Fibroblast of skin of right quadriceps (primary cell): Measurements from ENCODE around the gene ARMCX4.
"Not testable (repeated sequence)": the region's sequence is repeated elsewhere in the genome, so short reads cannot be mapped to it uniquely, and the experiment has no call there.

ENCODE experiments used
- DNase-seq: peaks from one replicate; pipeline ENCODE4 v3.0.0-alpha.2; 2013

ARMCX4 gene

GRCh38 chrX:101485212-101485949 lies at the start of gene ARMCX4:
TSS of gene ARMCX4 (plus strand) at chrX:101485456. CDS start at chrX:101488590, 3,134 bp downstream.
- DNase-seq = peak; percentile 58

DNA sequence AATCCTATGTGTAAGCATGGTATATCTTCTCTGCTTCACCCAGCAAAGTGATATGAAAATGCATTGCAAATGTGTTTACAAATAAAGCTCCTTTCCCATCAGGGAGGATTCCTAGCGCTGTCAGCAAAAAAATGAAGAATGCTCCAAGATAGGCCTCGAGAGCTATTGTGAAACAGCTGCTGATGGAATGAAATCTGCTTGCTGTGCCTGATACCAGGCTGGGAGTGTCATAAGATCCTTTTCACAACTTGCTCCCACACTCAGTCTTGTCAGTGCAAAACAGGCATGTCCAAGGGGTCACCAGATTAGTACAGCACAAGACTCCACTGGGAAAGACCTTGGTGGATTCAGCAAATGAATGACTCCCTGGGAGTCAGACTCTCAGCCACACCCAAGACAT lies 43.2 kb upstream of the ARMCX4 start:
- DNase-seq = no peak

DNA sequence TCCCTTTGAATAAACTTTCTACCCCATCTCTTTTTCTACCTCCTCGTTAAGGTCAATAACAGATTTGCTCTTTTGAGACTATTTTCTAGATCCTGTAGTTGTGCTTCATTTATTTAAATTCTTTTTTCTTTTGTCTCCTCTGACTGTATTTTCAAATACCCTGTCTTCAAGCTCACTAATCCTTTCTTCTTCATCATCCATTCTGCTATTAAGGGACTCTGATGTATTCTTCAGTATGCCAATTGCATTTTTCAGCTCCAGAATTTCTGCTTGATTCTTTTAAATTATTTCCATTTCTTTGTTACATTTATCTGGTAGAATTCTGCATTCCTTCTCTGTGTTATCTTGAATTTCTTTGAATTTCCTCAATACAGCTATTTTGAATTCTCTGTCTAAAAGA lies 36.0 kb upstream of the ARMCX4 start:
- DNase-seq = no peak

GRCh38 chrX:101450085-101450484 lies 35.2 kb upstream of the ARMCX4 start:
- DNase-seq = no peak

DNA sequence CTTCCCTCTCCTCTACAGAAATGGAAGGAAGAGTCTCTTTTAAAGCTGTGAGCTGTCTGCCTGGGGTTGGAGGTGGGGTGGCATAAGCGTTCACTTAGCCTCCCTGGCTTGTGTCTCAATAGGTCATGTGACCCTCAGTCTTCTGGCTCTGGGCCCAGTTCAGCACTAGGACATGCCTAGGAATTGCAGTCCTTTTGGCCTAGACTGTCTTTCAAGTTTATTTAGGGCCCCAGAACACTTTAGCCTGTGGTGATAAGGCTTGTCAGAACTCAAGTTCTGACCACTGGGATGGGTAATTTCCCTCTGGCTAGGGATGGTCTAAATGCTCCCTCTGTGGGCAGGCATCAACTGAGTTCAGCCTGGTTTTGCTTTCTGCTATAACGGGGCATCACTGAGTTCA lies 34.3 kb upstream of the ARMCX4 start:
- DNase-seq = no peak

DNA sequence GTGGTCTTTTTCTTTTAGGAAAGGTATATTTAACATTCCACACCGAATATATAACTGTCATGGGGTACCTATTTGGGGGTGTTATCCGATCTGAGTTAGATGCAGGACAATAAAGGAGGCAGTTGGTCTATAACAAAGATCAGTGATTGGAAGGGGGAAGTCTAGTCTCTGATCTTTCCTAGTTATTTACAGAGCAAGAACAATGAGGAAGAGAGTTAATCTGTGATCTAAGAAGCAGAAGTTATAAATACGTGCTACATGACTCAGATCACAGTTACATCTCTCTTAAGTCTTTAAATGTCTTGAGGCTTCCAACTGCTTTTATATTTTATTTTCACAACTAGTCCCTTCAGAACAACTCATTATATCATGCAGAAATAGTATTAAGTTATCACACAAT lies 33.2 kb upstream of the ARMCX4 start:
- no peak for DNase-seq

- no peak for DNase-seq
Measured at GRCh38 chrX:101460669-101461068, 24.6 kb upstream of the ARMCX4 start.

DNA sequence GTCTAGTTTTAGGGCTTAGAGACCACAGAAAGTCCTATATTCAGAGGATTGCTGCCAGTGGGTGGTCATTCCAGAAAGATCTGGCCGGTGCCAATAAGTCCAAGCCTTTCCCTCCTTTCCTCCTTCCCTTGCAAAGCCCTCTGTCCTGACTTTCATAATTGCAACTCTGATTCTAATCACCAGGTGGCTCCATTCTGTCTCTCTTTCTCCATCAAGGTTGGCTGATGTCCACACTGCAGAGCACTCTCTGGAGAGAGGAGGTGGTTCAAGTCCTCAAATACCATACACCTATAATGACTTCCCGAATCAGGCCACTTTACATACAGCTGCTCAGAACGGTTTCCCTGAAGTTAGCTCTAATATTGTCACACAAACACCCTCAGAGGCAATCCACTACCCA lies 22.4 kb upstream of the ARMCX4 start:
- DNase-seq = peak; percentile 14

DNA sequence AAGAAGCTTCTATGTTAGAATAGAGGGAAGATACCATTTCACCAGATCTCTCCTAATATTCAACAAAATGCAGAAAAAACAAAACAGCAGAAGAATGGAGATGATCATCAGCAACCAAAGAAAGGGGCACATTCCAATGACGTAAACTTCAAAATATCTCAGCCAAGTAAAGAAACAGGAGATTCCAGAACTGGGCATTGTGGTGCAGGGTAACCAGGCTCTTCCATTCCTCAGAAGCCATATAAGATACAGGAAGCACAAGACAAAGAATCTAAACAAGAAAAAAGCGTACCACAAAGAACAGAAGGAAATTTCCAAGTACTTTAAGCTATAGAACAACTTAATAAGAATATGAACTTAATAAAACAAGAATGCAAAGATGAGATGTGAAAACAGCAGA lies 6.9 kb upstream of the ARMCX4 start:
- DNase-seq = no peak

DNA sequence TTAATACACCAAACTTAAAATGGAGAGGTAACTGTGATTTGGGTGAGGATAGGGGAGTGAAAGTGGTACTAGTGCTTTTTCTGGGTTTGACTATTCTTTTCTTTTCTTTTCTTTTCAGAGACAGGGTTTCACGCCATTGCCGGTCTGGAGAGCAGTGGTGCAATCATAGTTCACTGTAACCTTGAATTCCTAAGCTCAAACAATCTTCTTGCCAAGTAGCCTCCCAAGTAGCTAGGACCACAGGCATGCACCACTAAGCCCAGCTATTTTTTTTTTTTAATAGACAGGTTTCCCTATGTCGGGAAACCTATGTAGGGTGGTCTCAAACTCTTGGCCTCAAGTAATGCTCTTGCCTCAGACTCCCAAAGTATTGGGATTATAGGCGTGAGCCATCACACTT lies 3.0 kb upstream of the ARMCX4 start:
- DNase-seq = peak; percentile 25

DNA sequence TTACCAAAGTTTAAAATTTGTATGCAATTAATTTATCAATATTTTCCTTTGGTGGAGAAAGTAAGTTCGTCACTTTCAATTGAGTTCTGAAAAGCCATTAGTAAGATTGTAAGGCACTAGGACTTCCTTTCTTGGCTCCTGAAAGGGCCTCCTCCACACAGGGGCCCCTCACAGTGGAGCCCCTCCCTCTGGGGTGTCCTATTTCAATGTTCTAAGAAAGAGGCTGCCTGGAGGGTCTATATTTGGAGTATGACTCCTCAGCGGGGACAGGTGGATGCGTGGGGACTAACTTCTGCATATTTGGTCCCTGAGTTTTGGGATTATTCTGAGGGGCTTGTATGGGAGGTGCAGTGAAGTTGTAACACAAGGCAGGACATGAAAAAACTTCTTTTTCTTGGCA lies 1.6 kb upstream of the ARMCX4 start:
- no peak for DNase-seq

DNA sequence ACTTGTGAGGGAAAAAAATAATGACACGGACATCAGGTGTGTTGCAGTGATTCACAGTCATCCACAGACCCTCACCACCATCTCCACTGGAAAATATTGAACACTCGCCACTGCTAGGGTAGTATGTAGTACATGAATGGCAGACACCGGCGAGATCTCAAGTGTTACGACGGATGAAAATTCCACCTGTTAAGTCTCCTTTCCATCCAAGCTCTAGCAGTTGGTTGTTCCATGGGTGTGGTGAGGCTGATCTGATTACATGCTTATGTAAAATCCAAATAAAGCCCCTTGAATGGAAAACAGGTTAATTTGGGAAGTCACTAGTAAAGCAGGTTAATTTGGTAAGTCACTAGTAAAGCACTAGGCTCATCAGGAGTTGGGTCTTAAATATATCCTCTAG lies 1.1 kb upstream of the ARMCX4 start:
- DNase-seq = no peak

GRCh38 chrX:101488796-101489195 lies 3.5 kb downstream of the ARMCX4 start:
- no peak for DNase-seq

DNA sequence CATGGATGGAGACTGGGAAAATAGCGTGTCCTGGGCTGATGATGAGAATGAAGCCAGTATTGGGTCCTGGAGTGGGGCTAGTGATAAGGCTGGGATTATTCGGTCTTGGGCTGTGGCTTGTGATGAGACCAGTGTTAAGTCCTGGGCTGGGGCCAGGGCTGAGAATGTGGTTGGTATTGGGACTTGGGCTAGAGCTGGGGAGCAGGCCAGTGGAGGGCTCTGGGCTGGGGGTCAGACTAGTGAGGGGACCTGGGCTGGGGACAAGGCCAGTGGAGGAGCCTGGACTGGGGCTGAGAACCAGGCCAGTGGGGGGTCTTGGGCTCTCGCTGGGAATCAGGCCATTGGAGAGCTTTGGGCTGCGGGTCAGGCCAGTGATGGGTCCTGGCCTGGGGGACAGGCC lies 6.7 kb downstream of the ARMCX4 start:
- DNase-seq = no peak

DNA sequence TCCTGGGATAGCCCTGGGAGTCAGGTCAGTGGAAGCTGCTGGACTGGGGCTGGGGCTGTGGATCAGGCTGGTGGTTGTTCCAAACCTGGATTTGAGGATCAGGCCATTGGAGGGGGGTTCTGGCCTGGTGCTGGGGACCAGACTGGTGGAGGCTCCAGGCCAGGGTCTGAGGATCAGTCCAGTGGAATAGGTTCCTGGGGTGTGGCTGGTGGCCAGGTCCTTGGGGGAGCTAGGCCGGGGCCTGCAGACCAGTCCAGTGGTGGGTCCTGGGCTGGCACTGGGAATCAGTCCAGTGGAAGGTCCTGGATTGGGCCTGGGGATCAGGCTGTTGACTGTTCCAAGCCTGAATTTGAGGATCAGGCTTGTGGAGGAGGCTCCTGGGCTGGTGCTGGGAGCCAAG lies 8.0 kb downstream of the ARMCX4 start:
- DNase-seq = no peak

GRCh38 chrX:101502929-101503328 lies 17.7 kb downstream of the ARMCX4 start:
- not testable (repeated sequence) for DNase-seq

GRCh38 chrX:101507372-101507771 lies 22.1 kb downstream of the ARMCX4 start:
- no peak for DNase-seq

- DNase-seq = no peak
Measured at GRCh38 chrX:101507986-101508385, 22.7 kb downstream of the ARMCX4 start.

GRCh38 chrX:101530944-101531343 lies 45.7 kb downstream of the ARMCX4 start:
- no peak for DNase-seq
